Fibroblast of lung (primary cell): ENCODE data around the gene HLA-DQA2. TPM values are rescaled to one million over a fixed set of nuclear protein-coding genes. Genes with fewer than 3 reads are reported as not detected.
"Not testable (repeated sequence)": the region's sequence is repeated elsewhere in the genome, so short reads cannot be mapped to it uniquely, and the experiment has no call there.

Experiments used
- DNase-seq, 2 donors: peaks; one replicate each; pipeline versions ENCODE4 v3.0.0 to v3.0.0-alpha.2; 2010; ENCODE audit warnings: low read depth in 2 of 2
- H2AFZ ChIP-seq: 2 replicates; pipeline ENCODE4 v1.5.1; 2012; ENCODE audit warnings: low read length, control low read depth, inconsistent platforms
- H3K27ac ChIP-seq: 2 replicates; pipeline ENCODE4 v1.5.1; 2011; ENCODE audit warnings: low read length, control low read depth; ENCODE audit not compliant: insufficient read depth
- H3K27me3 ChIP-seq: 2 replicates; pipeline ENCODE4 v1.5.1; 2011; ENCODE audit warnings: mild to moderate bottlenecking, low read length; ENCODE audit not compliant: control insufficient read depth, insufficient read depth
- H3K36me3 ChIP-seq: 2 replicates; pipeline ENCODE4 v1.5.1; 2011; ENCODE audit warnings: low read length; ENCODE audit not compliant: control insufficient read depth, insufficient read depth
- H3K4me1 ChIP-seq: 2 replicates; pipeline ENCODE4 v1.5.1; 2011; ENCODE audit warnings: low read length; ENCODE audit not compliant: control insufficient read depth, insufficient read depth; ENCODE audit errors: extremely low read depth
- H3K4me2 ChIP-seq: 2 replicates; pipeline ENCODE4 v1.5.1; 2011; ENCODE audit warnings: low read length, control low read depth; ENCODE audit not compliant: insufficient read depth; ENCODE audit errors: extremely low read depth
- H3K4me3 ChIP-seq, 4 experiments: fragments of 200-600 bp in 1 of 4; sonication (generic) in 1 of 4; replicated peaks in 1 of 4; 2 replicates each; pipeline ENCODE4 v1.5.1; 2011 to 2016; ENCODE audit warnings: low read length in 4 of 4, low read depth in 3 of 4, mild to moderate bottlenecking in 3 of 4, control low read depth in 2 of 4, inconsistent platforms in 1 of 4, mixed read lengths in 1 of 4; ENCODE audit not compliant: insufficient read depth in 1 of 4; ENCODE audit errors: control extremely low read depth in 1 of 4
- H3K79me2 ChIP-seq: 2 replicates; pipeline ENCODE4 v1.5.1; 2012; ENCODE audit warnings: mild to moderate bottlenecking, low read length, inconsistent platforms; ENCODE audit not compliant: control insufficient read depth, insufficient read depth
- H3K9ac ChIP-seq: 2 replicates; pipeline ENCODE4 v1.5.1; 2011; ENCODE audit warnings: mild to moderate bottlenecking, low read length, control low read depth; ENCODE audit not compliant: insufficient read depth
- H3K9me3 ChIP-seq: 2 replicates; pipeline ENCODE4 v1.5.1; 2012; ENCODE audit warnings: low read depth, low read length; ENCODE audit not compliant: control insufficient read depth, insufficient read depth
- H4K20me1 ChIP-seq: 2 replicates; pipeline ENCODE4 v1.5.1; 2011; ENCODE audit warnings: low read length; ENCODE audit not compliant: control insufficient read depth, insufficient read depth; ENCODE audit errors: extremely low read depth
- EZH2 ChIP-seq: IDR thresholded peaks from 2 replicates; pipeline ENCODE4 v1.5.1; 2012; ENCODE audit warnings: low read length, control low read depth, mild to moderate bottlenecking; ENCODE audit errors: missing control alignments
- polyA plus RNA-seq, 2 donors: library from polyadenylated mRNA; depleted of rRNA in 1 of 2; stranded (reverse) in 1 of 2; unstranded in 1 of 2; fragments of >200 nt; gene quantifications; 2 replicates each; pipeline ENCODE4 v1.2.1, GENCODE V29; 2011 to 2012; ENCODE audit warnings: missing spikeins in 1 of 2
- total RNA-seq: library from RNA; depleted of rRNA; stranded (reverse); fragments of >200 nt; gene quantifications from 2 replicates; pipeline ENCODE4 v1.2.1, GENCODE V29; 2014
- TF ChIP-seq, protein P1 (sequence below), 2 donors: IDR thresholded peaks in 1 of 2; conservative IDR thresholded peaks in 1 of 2; 1 replicate in 1 of 2; 2 replicates in 1 of 2; pipeline ENCODE4 v1.5.1; 2011 to 2012; ENCODE audit warnings: low read length in 2 of 2, control low read depth in 1 of 2, inconsistent platforms in 1 of 2, low read depth in 1 of 2, mild to moderate bottlenecking in 1 of 2

HLA-DQA2 gene
- total and polyA plus RNA-seq, 2 donors (not counting 1 experiment from before 2014, with no cell fraction given), result not detected

DNA sequence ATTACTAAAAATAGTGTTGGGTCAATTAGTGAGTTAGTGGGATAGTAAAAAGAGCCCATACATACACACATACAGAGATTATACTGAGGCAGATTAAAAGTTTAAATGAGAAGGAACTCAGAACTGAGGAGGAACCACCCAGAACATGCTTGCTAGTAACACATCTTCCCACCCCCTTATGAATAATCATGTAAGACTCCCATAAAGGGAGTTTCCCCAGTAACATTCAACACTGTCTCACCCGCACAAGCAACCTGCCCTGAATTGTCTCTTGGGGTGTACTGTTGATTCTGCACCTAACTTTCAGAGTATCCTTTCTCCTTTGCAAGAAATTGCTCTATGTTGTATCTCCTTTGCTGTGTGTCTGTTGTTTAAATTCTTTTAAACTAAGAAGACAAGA lies 33.2 kb downstream of the HLA-DQA2 start:
- H4K20me1 ChIP-seq, result no peaks in the 10 kb centered on the region
- no peaks in the 10 kb centered on the region for H3K36me3 ChIP-seq
- H3K4me1 ChIP-seq, result no peaks in the 10 kb centered on the region
- H3K79me2 ChIP-seq, result no peaks in the 10 kb centered on the region
- DNase-seq, result no peak
- no peaks in the 10 kb centered on the region for H3K9me3 ChIP-seq
- H3K4me2 ChIP-seq, result no peak overlapping the region
- H3K27ac ChIP-seq, result no peak overlapping the region
- TF ChIP-seq, protein P1, sequence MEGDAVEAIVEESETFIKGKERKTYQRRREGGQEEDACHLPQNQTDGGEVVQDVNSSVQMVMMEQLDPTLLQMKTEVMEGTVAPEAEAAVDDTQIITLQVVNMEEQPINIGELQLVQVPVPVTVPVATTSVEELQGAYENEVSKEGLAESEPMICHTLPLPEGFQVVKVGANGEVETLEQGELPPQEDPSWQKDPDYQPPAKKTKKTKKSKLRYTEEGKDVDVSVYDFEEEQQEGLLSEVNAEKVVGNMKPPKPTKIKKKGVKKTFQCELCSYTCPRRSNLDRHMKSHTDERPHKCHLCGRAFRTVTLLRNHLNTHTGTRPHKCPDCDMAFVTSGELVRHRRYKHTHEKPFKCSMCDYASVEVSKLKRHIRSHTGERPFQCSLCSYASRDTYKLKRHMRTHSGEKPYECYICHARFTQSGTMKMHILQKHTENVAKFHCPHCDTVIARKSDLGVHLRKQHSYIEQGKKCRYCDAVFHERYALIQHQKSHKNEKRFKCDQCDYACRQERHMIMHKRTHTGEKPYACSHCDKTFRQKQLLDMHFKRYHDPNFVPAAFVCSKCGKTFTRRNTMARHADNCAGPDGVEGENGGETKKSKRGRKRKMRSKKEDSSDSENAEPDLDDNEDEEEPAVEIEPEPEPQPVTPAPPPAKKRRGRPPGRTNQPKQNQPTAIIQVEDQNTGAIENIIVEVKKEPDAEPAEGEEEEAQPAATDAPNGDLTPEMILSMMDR (conservative IDR thresholded peaks at IDR 0.05 in 1 of 2, IDR thresholded peaks at IDR 0.05 in 1 of 2; ENCODE audit: low read depth in 1 of 2, low read length in 2 of 2), result no peak
- TF ChIP-seq EZH2, result no peak
- no peak overlapping the region for H3K9ac ChIP-seq
- H2AFZ ChIP-seq, result no peak overlapping the region
- H3K4me3 ChIP-seq, result no peak overlapping the region
- no peaks in the 10 kb centered on the region for H3K27me3 ChIP-seq

GRCh38 chr6:32775071-32775470 lies 33.9 kb downstream of the HLA-DQA2 start:
- H3K27ac ChIP-seq, result no peak overlapping the region
- H3K4me3 ChIP-seq, result no peak overlapping the region
- H4K20me1 ChIP-seq, result no peaks in the 10 kb centered on the region
- no peaks in the 10 kb centered on the region for H3K9me3 ChIP-seq
- no peak overlapping the region for H3K9ac ChIP-seq
- no peaks in the 10 kb centered on the region for H3K36me3 ChIP-seq
- no peaks in the 10 kb centered on the region for H3K79me2 ChIP-seq
- no peak overlapping the region for H2AFZ ChIP-seq
- no peak overlapping the region for H3K4me2 ChIP-seq
- H3K27me3 ChIP-seq, result no peaks in the 10 kb centered on the region
- no peak for DNase-seq
- no peak for TF ChIP-seq EZH2
- TF ChIP-seq, protein P1 (conservative IDR thresholded peaks at IDR 0.05 in 1 of 2, IDR thresholded peaks at IDR 0.05 in 1 of 2; ENCODE audit: low read depth in 1 of 2, low read length in 2 of 2), result no peak
- no peaks in the 10 kb centered on the region for H3K4me1 ChIP-seq

GRCh38 chr6:32779036-32779435 lies 37.8 kb downstream of the HLA-DQA2 start:
- no peak overlapping the region for H3K4me3 ChIP-seq
- no peaks in the 10 kb centered on the region for H3K27me3 ChIP-seq
- no peaks in the 10 kb centered on the region for H3K79me2 ChIP-seq
- TF ChIP-seq, protein P1 (conservative IDR thresholded peaks at IDR 0.05 in 1 of 2, IDR thresholded peaks at IDR 0.05 in 1 of 2; ENCODE audit: low read depth in 1 of 2, low read length in 2 of 2), result no peak
- TF ChIP-seq EZH2, result no peak
- no peaks in the 10 kb centered on the region for H3K36me3 ChIP-seq
- no peak overlapping the region for H3K4me2 ChIP-seq
- no peak overlapping the region for H3K27ac ChIP-seq
- H3K9ac ChIP-seq, result no peak overlapping the region
- no peak for DNase-seq
- no peaks in the 10 kb centered on the region for H3K4me1 ChIP-seq
- H2AFZ ChIP-seq, result no peak overlapping the region
- H4K20me1 ChIP-seq, result no peaks in the 10 kb centered on the region
- H3K9me3 ChIP-seq, result no peaks in the 10 kb centered on the region

- not testable (repeated sequence) for H3K4me1 ChIP-seq, H3K27me3 ChIP-seq, H3K36me3 ChIP-seq, DNase-seq, H3K9me3 ChIP-seq, H3K4me3 ChIP-seq, H3K4me2 ChIP-seq, H3K27ac ChIP-seq, H2AFZ ChIP-seq, H4K20me1 ChIP-seq, H3K9ac ChIP-seq, H3K79me2 ChIP-seq
Observed at GRCh38 chr6:32782923-32783322, 41.7 kb downstream of the HLA-DQA2 start.
